Endothelial cell of umbilical vein (primary cell): ENCODE data around the gene PRKAG2. TPM values are rescaled to one million over a fixed set of nuclear protein-coding genes. Genes with fewer than 3 reads are reported as not detected.

Source experiments
- BruUV-seq: library from RNA; stranded (reverse); fragments of 400-500 nt; replicated peaks from 2 replicates; lab custom pipeline; 2021; lab: Mats Ljungman, UMichigan
- CTCF ChIA-PET: fragments of 300-600, 350-600 bp; sonication (Branson Sonifier 250); formaldehyde crosslinking; loops from one replicate; lab custom pipeline; 2021; ENCODE audit warnings: antibody characterized with exemption, inconsistent platforms; lab: Charles Lee
- POLR2A ChIA-PET: fragments of 300-600, 350-600 bp; sonication (Branson Sonifier 250); formaldehyde crosslinking; loops from one replicate; lab custom pipeline; 2021; ENCODE audit warnings: antibody characterized with exemption, inconsistent platforms; lab: Charles Lee
- DNase-seq: peaks from one replicate; pipeline ENCODE4 v3.0.0-alpha.2; 2011; ENCODE audit warnings: low read depth, low spot score
- FAIRE-seq: peaks from 2 replicates; lab custom pipeline; 2011; peaks lifted over from hg19 to GRCh38; lab: Jason Lieb, UNC
- H2AFZ ChIP-seq: 2 replicates; pipeline ENCODE4 v1.6.0; 2012; ENCODE audit warnings: low read depth, low read length, control low read depth, inconsistent platforms
- H3K27ac ChIP-seq: 2 replicates; pipeline ENCODE4 v1.5.1; 2011; ENCODE audit warnings: low read depth, mild to moderate bottlenecking, control low read depth, low read length, moderate library complexity; ENCODE audit not compliant: insufficient read depth
- H3K27me3 ChIP-seq, 2 experiments: 2 replicates each; pipeline versions ENCODE4 v1.6.0 to v1.6.1; 2011; ENCODE audit warnings: low read length in 2 of 2, mixed read lengths in 1 of 2; ENCODE audit not compliant: control insufficient read depth in 2 of 2, insufficient read depth in 2 of 2
- H3K36me3 ChIP-seq, 2 experiments: 2 replicates in 1 of 2; 3 replicates in 1 of 2; pipeline ENCODE4 v1.5.1; 2011; ENCODE audit warnings: low read length in 2 of 2, mild to moderate bottlenecking in 1 of 2, moderate library complexity in 1 of 2; ENCODE audit not compliant: control insufficient read depth in 2 of 2, insufficient read depth in 2 of 2; ENCODE audit errors: extremely low read depth in 1 of 2
- H3K4me1 ChIP-seq: 3 replicates; pipeline ENCODE4 v1.5.1; 2011; ENCODE audit warnings: mild to moderate bottlenecking, low read length; ENCODE audit not compliant: control insufficient read depth, insufficient read depth; ENCODE audit errors: extremely low read depth
- H3K4me2 ChIP-seq: 2 replicates; pipeline ENCODE4 v1.6.1; 2011; ENCODE audit warnings: low read length, control low read depth, mixed read lengths; ENCODE audit not compliant: insufficient read depth
- H3K4me3 ChIP-seq, 3 experiments: fragments of 200-600 bp in 1 of 3; sonication (generic), shearing (Covaris generic) in 1 of 3; replicated peaks in 1 of 3; 2 replicates each; pipeline ENCODE4 v1.5.1; 2011 to 2016; ENCODE audit warnings: control low read depth in 3 of 3, low read length in 3 of 3, mild to moderate bottlenecking in 2 of 3, inconsistent platforms in 1 of 3, low read depth in 1 of 3, moderate library complexity in 1 of 3; ENCODE audit not compliant: insufficient read depth in 1 of 3
- H3K79me2 ChIP-seq: 2 replicates; pipeline ENCODE4 v1.6.0; 2012; ENCODE audit warnings: low read length, inconsistent platforms; ENCODE audit not compliant: control insufficient read depth, insufficient read depth
- H3K9ac ChIP-seq: replicated peaks from 2 replicates; pipeline ENCODE3; 2011; ENCODE audit warnings: low read length, control low read depth; ENCODE audit not compliant: insufficient read depth; ENCODE audit errors: extremely low read depth
- H3K9me1 ChIP-seq: replicated peaks from 3 replicates; pipeline ENCODE4 v1.6.0; 2011; ENCODE audit warnings: mild to moderate bottlenecking, low read length; ENCODE audit not compliant: control insufficient read depth, insufficient read depth; ENCODE audit errors: extremely low read depth
- H3K9me3 ChIP-seq: replicated peaks from 2 replicates; pipeline ENCODE4 v1.5.1; 2012; ENCODE audit warnings: low read length, inconsistent platforms; ENCODE audit not compliant: control insufficient read depth, insufficient read depth
- H4K20me1 ChIP-seq: replicated peaks from 2 replicates; pipeline ENCODE3; 2011; ENCODE audit warnings: mild to moderate bottlenecking, low read length; ENCODE audit not compliant: control insufficient read depth, insufficient read depth; ENCODE audit errors: extremely low read depth
- EZH2 ChIP-seq: IDR thresholded peaks from 2 replicates; pipeline ENCODE4 v1.6.1; 2012; ENCODE audit warnings: borderline replicate concordance, low read depth, mild to moderate bottlenecking, moderate library complexity, low read length, inconsistent platforms; ENCODE audit not compliant: severe bottlenecking
- FOS ChIP-seq: IDR thresholded peaks from 2 replicates; pipeline ENCODE4 v1.6.1; 2011; ENCODE audit warnings: mild to moderate bottlenecking, low read length, moderate library complexity, borderline replicate concordance; ENCODE audit not compliant: insufficient read depth
- GATA2 ChIP-seq: IDR thresholded peaks from 2 replicates; pipeline ENCODE4 v1.7.0; 2011; ENCODE audit warnings: low read depth, mild to moderate bottlenecking, moderate library complexity, mixed read lengths, low read length; ENCODE audit not compliant: insufficient read length, insufficient read depth
- JUN ChIP-seq: IDR thresholded peaks from 2 replicates; pipeline ENCODE4 v1.6.1; 2011; ENCODE audit warnings: borderline replicate concordance, low read depth; ENCODE audit not compliant: insufficient read length, insufficient read depth
- MYC ChIP-seq: IDR thresholded peaks from one replicate; pipeline ENCODE4 v1.6.1; 2011; ENCODE audit warnings: mild to moderate bottlenecking, low read depth, low read length
- POLR2A ChIP-seq: IDR thresholded peaks from 2 replicates; pipeline ENCODE4 v1.6.1; 2012; ENCODE audit warnings: low read depth, mild to moderate bottlenecking, control low read depth, low read length
- POLR2AphosphoS5 ChIP-seq: IDR thresholded peaks from 2 replicates; pipeline ENCODE4 v1.6.1; 2012; ENCODE audit warnings: low read depth, mild to moderate bottlenecking, control low read depth, low read length, moderate library complexity; ENCODE audit not compliant: insufficient read depth
- dilution Hi-C: fragments of 300-500 bp; cut with MboI; formaldehyde crosslinking; loops from one replicate; pipeline ENCODE4 v1.15.0; 2019; ENCODE audit warnings: low sequenced_read_pairs; ENCODE audit not compliant: extremely low pct_ligation_motif_present
- intact Hi-C: fragments of 100-400 bp; cut with micrococcal nuclease; formaldehyde crosslinking; loops from one replicate; pipeline ENCODE4 v1.10.0; 2022
- polyA plus RNA-seq, 4 experiments: library from polyadenylated mRNA; depleted of rRNA in 3 of 4; stranded (reverse) in 3 of 4; unstranded in 1 of 4; fragments of >200 nt; gene quantifications; 2 replicates each; pipeline versions ENCODE4 v1.2.1 to v1.2.3, GENCODE V29; 2011 to 2012; ENCODE audit warnings: missing spikeins in 1 of 4
- total RNA-seq: library from RNA; stranded (reverse); gene quantifications from 2 replicates; pipeline ENCODE4 v1.2.3, GENCODE V29; 2021
- TF ChIP-seq, protein P1 (sequence below), 2 donors: IDR thresholded peaks; 1 replicate in 1 of 2; 2 replicates in 1 of 2; pipeline ENCODE4 v1.5.1; 2011; ENCODE audit warnings: low read length in 2 of 2, mild to moderate bottlenecking in 2 of 2, moderate library complexity in 2 of 2, control low read depth in 1 of 2, inconsistent platforms in 1 of 2, low read depth in 1 of 2; ENCODE audit not compliant: insufficient read depth in 1 of 2; ENCODE audit errors: extremely low read depth in 1 of 2
- TF ChIP-seq, protein P2 (sequence below): IDR thresholded peaks from 2 replicates; pipeline ENCODE4 v1.6.1; 2011; ENCODE audit not compliant: insufficient read depth, insufficient read length

PRKAG2 gene
- total and polyA plus RNA-seq, 2 donors (not counting 3 experiments of a cell fraction or from before 2014, with no cell fraction given), result 19.3 to 51.5 TPM

DNA sequence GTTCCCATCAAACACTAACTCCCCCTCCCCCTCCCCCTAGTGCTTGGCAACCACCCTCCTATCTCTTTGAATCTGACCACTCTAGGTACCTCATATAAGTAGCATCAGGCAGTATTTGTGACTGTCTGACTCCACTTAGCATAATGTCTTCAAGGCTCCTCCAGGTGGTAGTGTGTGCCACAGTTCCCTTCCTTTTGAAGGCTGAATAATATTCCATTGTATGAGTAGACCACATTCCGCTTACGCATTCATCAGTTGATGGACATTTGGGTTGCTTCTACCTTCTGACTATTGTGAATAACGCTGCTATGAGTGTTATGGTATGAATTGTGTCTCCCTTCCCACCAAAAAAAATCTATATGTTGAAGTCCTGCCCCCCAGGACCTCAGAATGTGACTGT, 89.6 kb downstream of the PRKAG2 start:
- DNase-seq, result no peak
- no peak for FAIRE-seq
- H3K36me3 ChIP-seq, result no peaks in the 10 kb centered on the region
- no peaks in the 10 kb centered on the region for H3K9me1 ChIP-seq
- dilution Hi-C loops (no loop called here), intact Hi-C loops (no loop called here)
- H3K9me3 ChIP-seq, result no peaks in the 10 kb centered on the region
- no peak overlapping the region for H3K4me2 ChIP-seq
- ChIA-PET CTCF (no interaction called here), POLR2A (no interaction called here)
- no peak overlapping the region for H3K27ac ChIP-seq
- H3K79me2 ChIP-seq, result no peaks in the 10 kb centered on the region
- TF ChIP-seq FOS, result no peak
- no peak for TF ChIP-seq MYC
- TF ChIP-seq, protein P1, sequence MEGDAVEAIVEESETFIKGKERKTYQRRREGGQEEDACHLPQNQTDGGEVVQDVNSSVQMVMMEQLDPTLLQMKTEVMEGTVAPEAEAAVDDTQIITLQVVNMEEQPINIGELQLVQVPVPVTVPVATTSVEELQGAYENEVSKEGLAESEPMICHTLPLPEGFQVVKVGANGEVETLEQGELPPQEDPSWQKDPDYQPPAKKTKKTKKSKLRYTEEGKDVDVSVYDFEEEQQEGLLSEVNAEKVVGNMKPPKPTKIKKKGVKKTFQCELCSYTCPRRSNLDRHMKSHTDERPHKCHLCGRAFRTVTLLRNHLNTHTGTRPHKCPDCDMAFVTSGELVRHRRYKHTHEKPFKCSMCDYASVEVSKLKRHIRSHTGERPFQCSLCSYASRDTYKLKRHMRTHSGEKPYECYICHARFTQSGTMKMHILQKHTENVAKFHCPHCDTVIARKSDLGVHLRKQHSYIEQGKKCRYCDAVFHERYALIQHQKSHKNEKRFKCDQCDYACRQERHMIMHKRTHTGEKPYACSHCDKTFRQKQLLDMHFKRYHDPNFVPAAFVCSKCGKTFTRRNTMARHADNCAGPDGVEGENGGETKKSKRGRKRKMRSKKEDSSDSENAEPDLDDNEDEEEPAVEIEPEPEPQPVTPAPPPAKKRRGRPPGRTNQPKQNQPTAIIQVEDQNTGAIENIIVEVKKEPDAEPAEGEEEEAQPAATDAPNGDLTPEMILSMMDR (IDR thresholded peaks at IDR 0.05; ENCODE audit: extremely low read depth in 1 of 2, insufficient read depth in 1 of 2, low read depth in 1 of 2, low read length in 2 of 2), result no peak
- no peak for TF ChIP-seq JUN
- no peak for TF ChIP-seq EZH2
- TF ChIP-seq POLR2A, result no peak
- TF ChIP-seq GATA2, result no peak
- TF ChIP-seq, protein P2, sequence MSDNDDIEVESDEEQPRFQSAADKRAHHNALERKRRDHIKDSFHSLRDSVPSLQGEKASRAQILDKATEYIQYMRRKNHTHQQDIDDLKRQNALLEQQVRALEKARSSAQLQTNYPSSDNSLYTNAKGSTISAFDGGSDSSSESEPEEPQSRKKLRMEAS, result no peak
- TF ChIP-seq POLR2AphosphoS5, result no peak
- no peak overlapping the region for H3K9ac ChIP-seq
- BruUV-seq, result no TSS peak
- H3K4me1 ChIP-seq, result peaks cover 4% of the 10 kb centered on the region
- no peak overlapping the region for H2AFZ ChIP-seq
- no peaks in the 10 kb centered on the region for H4K20me1 ChIP-seq
- H3K4me3 ChIP-seq, result no peak overlapping the region
- H3K27me3 ChIP-seq, result peaks cover 6 to 14% of the 10 kb centered on the region in 2 experiments
